Cardiac ventricle fibroblast (primary cell): ENCODE data around the gene PXDC1. TPM values are rescaled to one million over a fixed set of nuclear protein-coding genes. Genes with fewer than 3 reads are reported as not detected.

Experiments
- total RNA-seq: library from RNA; depleted of rRNA; stranded (reverse); fragments of >200 nt; gene quantifications from 2 replicates; pipeline ENCODE4 v1.2.3, GENCODE V29; 2015

The PXDC1 gene, protein sequence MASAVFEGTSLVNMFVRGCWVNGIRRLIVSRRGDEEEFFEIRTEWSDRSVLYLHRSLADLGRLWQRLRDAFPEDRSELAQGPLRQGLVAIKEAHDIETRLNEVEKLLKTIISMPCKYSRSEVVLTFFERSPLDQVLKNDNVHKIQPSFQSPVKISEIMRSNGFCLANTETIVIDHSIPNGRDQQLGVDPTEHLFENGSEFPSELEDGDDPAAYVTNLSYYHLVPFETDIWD
- total RNA-seq = 61.0 and 67.8 TPM in 2 replicates

DNA sequence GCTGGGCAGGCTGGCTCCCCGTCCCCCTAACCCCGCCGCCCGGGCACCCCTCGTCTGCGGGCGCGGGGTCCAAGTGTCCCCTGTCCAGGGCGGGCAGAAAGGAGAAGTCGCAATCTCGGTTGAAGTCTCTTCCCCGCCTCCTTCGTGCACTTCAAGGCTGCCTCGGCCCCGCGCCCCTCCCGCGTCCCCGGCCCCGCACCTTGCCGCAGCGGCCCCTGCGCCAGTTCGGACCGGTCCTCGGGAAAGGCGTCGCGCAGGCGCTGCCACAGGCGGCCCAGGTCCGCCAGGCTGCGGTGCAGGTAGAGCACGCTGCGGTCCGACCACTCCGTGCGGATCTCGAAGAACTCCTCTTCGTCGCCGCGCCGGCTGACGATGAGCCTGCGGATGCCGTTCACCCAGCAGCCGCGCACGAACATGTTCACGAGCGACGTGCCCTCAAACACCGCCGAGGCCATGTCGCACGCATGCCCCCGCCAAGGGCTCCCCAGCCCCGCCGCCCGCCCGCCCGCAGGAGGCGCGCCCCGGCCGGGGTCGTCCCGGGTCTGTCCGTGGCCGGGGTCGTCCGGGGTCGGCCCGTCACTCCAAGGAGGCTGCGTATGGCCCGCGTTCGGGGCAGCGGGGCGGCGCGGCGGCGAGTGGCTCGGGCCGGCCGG is at the start of gene PXDC1:
PXDC1 (minus strand) TSS at position 637 of the 653 bp plus-strand sequence; CDS start at position 455, 182 bp downstream.

Other genes with a start within 250 kb of the PXDC1 start
- gene FAM50B, start 97.7 kb upstream of the PXDC1 start, total RNA-seq = 8.5 and 13.6 TPM in 2 replicates